ENCODE data around the gene GPR161.
A peak's percentile ranks its signal among the peaks of the same experiment; 100 is the strongest.

GPR161 gene

GRCh38 chr1:168146160-168146539 lies 9.4 kb upstream of the GPR161 start:
- no peak for DNase-seq

- peak; percentile 73 for DNase-seq
Measured at GRCh38 chr1:168145184-168146159, 8.7 kb upstream of the GPR161 start.

DNA sequence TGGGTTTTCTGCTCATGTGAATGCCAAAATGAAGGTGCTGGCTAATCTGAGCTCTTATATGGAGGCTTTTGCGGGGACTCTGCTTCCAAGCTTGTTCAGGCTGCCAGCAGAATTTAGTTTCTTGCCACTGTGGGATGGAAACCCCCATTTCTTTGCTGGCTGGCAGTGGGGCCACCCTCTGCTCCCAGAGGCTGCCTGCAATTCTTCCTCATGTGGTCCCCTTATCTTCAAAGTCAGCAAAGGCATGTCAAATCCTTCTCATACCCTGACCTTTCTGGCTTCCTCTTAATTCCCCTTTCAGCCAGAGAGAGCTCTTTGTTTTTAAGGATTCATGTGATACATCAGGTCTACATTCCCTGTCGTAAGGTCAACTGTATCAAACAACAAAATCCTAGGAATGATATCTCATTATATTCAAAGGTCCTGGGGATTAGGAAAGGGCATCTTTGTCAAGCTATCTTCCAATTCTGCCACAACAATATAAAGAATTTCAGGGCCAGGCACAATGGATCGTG lies 5.2 kb upstream of the GPR161 start:
- DNase-seq, result no peak

- no peak for DNase-seq
Measured at GRCh38 chr1:168139070-168139469, 2.3 kb upstream of the GPR161 start.

DNA sequence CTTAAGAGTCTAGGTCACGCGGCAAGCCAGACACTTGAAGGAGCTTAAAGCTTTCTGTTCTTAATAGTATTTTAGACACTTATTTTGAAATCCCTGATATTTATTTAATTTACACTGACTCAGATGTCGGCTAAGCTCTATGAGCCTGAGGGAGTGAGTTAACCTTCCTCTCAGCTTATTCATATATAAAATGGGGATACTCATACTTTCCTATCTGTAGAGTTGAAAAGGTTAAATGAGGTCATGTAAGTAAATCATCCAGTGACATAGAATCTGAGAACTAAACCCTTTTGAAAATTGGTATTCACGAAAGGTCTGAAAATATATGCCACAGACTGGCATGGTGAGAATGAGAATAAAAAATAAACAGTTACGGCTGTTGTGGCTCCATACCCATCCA lies 1.4 kb upstream of the GPR161 start:
- no peak for DNase-seq

- no peak for DNase-seq
Measured at GRCh38 chr1:168137515-168137821, 738 bp upstream of the GPR161 start.

- no peak for DNase-seq
Measured at GRCh38 chr1:168135921-168136708, 615 bp downstream of the GPR161 start.

- DNase-seq, result peak; percentile 13
Measured at GRCh38 chr1:168135116-168135920, 1.4 kb downstream of the GPR161 start.

DNA sequence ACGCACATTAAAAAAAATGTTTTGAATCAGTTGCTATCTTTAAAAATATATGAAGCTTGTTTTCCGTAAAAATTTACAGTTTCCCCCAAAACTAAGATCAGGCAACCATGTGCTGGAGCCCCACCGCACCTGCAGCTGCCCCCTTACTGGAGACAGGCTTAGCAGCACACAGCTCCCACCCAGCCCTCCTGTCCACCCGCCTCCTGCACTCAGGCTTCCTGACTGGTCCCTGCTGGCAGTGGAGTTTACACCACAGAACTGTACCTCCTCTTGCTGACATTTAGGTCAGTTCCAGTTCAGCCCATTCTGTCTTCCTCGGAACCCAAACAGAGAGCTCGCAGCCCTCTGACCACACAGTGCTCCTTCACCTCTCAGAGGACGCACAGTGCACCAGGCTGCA lies 2.1 kb downstream of the GPR161 start:
- DNase-seq, result no peak

GRCh38 chr1:168134132-168134531 lies 2.6 kb downstream of the GPR161 start:
- DNase-seq, result no peak

DNA sequence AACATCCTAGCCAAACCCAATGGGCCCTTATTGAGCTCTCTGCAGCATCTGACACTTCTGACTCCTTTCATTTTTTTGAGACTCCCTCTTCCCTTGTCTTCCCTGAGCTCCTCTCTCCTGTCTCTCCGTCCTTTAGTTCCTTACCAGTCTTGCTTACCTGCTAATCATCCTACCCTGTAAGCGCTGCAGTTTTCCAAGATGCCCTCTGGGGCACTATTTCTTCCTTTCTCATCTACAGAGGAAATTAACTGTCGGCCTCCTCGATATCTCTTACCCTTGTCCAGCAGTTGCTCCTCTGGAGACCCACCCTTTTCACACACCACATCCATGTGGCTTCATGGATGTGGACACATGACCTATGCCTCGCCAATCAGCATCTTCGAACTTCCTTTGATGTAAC lies 6.8 kb downstream of the GPR161 start:
- no peak for DNase-seq

DNA sequence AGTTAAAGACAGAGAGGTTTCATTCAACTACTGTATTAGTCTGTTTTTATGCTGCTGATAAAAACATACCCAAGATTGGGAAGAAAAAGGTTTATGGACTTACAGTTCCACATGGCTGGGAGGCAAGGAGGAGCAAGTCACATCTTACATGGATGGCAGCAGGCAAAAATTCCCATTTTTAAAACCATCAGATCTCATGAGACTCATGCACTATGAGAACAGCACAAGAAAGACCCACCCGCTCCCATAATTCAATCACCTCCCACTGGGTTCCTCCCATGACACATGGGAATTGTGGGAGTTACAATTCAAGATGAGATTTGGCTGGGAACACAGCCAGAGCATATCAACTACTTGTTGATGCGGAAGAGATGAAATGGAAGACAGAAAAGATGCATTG lies 9.2 kb downstream of the GPR161 start:
- no peak for DNase-seq

DNA sequence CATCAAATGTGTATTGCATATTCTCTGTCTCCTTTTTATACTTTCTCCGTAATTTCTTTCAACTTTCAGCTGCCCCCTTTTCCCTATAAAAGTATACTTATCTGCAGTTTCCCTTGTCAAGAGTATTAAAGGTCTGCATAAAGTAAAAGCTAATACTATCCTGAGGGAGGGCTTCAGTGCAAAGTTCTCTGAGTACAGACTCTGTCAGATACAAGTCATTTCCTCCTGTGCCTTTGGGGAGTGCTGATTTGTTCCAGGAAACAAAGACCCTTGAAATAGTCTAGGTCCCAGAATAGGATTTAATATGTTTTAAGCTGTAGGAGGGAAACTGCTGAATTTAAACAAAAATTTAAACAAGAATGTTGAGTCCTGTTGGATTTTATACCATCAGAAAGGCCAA lies 11.7 kb downstream of the GPR161 start:
- no peak for DNase-seq

GRCh38 chr1:168121401-168122011 lies 15.2 kb downstream of the GPR161 start:
- no peak for DNase-seq

GRCh38 chr1:168119750-168120149 lies 17.0 kb downstream of the GPR161 start:
- DNase-seq, result no peak

DNA sequence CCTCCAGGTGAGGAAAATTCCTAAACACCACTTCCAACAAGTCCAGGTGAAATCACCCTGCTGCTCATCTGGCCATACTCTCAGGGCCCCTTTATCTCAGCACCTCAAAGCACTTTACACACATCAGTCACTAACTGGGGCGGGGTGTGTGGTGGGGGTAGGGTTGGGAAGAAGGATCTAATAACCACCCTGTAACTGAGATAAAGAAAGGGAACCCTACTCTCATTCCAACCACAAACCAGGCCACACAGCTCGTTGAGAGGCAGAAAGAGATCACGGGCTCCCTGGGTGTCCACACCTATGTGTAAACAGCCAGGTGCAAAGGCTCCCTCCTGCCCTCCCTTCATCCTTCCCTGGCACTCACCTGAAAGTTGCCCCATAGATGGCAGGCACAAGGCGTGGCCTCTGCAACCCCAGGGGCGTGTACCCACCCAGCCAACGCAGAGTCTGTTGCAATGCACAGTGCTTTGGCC lies 20.4 kb downstream of the GPR161 start:
- peak; percentile 85 for DNase-seq

GRCh38 chr1:168114845-168115244 lies 21.9 kb downstream of the GPR161 start:
- DNase-seq, result no peak

- DNase-seq, result peak; percentile 85
Measured at GRCh38 chr1:168112673-168113305, 23.9 kb downstream of the GPR161 start.

- no peak for DNase-seq
Measured at GRCh38 chr1:168110896-168111545, 25.7 kb downstream of the GPR161 start.

DNA sequence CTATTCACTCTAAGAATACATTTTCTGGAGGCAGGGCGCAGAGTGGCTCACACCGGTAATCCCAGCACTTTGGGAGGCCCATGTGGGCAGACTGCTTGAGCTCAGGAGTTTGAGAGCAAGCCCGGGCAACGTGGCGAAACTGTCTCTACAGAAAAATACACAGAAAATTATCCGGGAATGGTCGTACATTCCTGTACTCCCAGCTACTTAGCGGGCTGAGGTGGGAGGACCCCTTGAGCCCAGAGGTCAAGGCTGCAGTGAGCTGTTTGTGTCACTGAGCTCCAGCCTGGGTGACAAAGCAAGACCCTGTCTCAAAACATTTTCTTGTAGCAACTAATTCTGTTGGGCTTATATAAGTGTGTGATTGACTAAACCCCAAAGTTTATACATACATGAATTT lies 30.5 kb downstream of the GPR161 start:
- DNase-seq, result no peak

- no peak for DNase-seq
Measured at GRCh38 chr1:168105846-168106245, 30.9 kb downstream of the GPR161 start.
